Activated CD4-positive, alpha-beta T cell treated with anti-CD3 and anti-CD28 coated beads, Interleukin-2, amount 50 U/mL, for 48 hours (primary cell): Measurements from ENCODE around the gene CCNL1.

Source experiments
- DNase-seq, 2 experiments: peaks; one replicate each; pipeline ENCODE4 v3.0.0-alpha.2; 2020

The CCNL1 gene

GRCh38 chr3:157142315-157142714 lies 17.6 kb downstream of the CCNL1 start:
- no peak for DNase-seq

- DNase-seq: no peak
Measured at GRCh38 chr3:157139938-157140534, 19.9 kb downstream of the CCNL1 start.

DNA sequence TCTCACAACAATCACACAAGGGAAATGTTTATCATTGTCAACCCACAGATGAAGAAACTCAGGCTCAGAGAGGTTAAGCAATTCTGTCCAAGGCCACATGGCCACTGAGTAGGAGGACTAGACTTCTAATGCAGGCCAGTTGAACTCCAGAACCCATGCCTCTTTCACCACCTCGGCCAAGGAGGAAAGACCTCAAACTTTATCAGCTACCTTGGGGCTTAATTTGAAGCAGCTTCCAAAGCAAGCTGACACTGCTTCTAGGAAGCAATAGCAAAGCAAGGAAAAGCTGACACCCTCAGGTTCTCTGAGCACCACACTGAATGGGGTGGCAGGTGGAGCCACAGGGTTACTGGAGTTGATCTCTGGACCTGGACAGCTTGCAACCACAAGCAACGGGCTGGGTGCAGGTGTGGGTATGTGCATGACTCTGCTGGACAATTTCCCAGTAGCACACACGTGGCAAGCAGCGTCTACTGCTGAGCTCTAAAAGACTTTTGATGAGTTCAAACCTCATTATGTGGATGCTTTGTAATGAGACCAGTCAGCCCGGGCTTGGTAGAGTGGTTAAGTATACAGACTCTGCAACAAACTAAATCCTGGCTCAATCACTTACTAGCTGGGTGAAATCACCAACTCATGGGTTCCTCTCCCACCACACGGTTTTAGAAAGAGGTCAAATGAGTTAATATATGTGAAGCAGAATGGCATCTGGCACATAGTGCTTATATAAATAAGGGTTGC lies 23.1 kb downstream of the CCNL1 start:
- DNase-seq: no peak

GRCh38 chr3:157135671-157136396 lies 24.1 kb downstream of the CCNL1 start:
- DNase-seq: no peak

DNA sequence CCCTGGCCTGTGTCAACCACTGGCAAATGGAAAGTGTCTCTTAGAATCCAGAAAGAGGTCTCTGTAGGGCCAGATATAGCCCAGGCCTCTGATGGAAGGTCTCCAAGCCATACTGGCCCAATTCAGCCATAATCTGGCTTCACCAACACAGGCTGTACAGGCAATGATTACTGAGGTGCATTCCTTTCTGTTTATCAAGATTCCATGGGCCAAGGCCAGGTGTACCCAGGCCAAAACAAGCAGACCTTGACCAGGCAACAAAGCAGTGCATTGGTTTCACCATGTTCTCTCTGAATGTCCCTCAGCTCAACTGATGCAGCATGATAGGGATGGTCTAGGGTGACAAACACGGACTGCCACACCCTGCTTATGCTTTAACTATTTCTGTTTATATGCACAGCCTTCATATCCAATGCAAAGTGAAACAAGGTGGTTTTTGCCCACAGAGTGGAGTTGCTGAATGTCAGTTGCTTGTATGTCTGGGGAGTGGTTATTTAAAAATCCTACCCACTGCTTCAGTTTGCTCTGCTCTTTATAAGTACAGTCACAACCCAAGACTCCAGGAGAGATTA lies 25.2 kb downstream of the CCNL1 start:
- DNase-seq: no peak

DNA sequence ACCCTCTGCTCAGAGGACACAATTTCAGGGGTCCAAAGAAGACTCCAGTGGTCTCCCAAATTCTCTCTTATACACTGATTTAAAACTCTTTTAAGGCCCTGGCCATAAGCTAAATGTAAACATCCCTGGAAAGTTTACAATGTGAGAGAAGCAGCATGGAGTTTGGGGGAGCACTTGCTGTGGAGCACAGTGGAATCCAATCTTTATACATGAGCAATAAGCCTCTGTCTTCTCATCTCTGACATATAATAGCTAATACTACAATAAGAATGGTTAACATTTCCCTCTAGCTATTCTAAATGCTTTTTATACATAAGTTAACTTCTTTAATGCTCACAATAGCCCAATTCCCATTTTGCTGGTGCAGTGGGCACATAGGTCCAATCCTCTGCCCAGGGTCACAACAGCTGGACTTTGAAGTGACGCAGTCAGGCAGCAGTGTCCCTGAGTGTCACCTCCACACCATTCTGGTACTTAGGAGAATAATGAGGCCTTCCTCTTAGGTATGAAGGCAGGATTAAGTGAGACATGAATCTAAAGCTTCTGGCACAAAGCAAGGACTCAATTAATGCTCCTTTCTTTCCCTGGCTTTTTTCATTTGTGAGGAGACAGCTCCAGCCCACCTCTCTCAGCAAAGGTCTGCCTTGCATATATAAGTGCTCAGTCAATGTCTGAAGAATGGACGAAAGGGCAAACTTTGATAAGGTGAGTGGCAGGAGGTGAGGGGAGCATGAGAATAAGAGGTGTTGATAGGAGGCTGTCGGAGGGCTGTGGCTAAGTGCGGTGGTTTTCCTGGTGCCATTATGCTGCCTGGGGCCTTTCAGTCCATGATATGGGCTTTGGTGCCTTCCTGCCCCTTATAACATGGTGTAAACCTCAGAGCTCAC lies 26.3 kb downstream of the CCNL1 start:
- DNase-seq: no peak

DNA sequence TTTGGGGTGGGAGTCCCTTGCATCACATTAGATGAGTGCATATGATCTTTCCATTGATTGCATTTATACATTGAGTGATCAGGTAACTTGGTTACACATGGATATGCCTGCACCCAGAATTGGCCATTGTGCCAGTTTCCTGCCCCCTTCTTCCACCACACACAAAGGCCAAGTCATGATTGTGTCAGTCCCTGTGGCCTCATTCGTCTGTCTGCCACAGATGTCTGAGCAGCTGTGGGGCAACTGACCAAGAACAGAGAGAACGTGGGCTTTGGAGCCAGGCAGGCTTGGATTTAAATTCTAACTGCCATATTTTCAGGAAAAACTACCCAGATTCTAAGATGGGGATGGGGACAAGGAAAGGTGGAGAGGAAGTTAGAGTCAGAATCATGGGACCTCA lies 27.0 kb downstream of the CCNL1 start:
- no peak for DNase-seq

DNA sequence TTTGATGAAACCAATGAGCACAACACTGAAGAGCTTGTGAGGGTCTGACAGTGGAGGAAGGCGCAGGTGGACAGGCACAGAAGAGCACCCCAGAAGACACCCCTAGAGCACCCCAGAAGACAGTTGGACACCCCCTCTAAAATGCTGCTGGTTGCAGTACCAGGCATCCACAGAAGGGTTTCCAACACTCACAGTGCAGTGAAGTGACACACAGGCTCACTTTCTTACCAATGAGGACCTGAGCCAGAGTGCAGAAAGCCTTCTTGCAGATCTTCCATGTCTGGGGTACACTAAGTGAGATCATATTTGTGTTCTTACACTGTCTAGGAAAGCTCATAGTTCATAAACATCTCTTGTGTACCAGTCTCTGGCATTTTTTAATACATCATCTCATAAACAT lies 27.6 kb downstream of the CCNL1 start:
- DNase-seq: no peak

DNA sequence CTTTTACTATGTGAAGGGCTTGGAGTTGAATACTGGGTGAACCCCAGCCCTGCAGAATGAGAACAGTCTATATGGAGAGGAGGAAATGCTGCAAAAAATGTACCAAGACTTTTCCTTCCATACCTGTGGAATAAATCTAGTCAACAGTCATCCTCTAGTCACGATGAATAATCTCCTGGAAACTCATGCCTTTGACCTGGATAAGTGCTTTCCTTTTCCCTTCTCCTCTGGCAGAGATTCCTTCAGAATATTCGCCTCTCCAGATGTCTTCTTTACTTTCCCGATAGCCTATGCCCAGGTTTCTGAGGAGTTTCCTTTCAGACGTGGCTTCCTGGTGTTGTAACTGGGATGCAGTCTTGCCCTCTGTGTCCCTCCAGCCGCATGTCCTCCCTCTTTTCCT lies 28.1 kb downstream of the CCNL1 start:
- DNase-seq: no peak

- peak; percentile 70 to 76 for DNase-seq
Measured at GRCh38 chr3:157130467-157131251, 29.3 kb downstream of the CCNL1 start.

- DNase-seq: peak; percentile 31 to 49
Measured at GRCh38 chr3:157129803-157130466, 30.0 kb downstream of the CCNL1 start.

- peak; percentile 42 to 58 for DNase-seq
Measured at GRCh38 chr3:157128771-157129681, 30.9 kb downstream of the CCNL1 start.

DNA sequence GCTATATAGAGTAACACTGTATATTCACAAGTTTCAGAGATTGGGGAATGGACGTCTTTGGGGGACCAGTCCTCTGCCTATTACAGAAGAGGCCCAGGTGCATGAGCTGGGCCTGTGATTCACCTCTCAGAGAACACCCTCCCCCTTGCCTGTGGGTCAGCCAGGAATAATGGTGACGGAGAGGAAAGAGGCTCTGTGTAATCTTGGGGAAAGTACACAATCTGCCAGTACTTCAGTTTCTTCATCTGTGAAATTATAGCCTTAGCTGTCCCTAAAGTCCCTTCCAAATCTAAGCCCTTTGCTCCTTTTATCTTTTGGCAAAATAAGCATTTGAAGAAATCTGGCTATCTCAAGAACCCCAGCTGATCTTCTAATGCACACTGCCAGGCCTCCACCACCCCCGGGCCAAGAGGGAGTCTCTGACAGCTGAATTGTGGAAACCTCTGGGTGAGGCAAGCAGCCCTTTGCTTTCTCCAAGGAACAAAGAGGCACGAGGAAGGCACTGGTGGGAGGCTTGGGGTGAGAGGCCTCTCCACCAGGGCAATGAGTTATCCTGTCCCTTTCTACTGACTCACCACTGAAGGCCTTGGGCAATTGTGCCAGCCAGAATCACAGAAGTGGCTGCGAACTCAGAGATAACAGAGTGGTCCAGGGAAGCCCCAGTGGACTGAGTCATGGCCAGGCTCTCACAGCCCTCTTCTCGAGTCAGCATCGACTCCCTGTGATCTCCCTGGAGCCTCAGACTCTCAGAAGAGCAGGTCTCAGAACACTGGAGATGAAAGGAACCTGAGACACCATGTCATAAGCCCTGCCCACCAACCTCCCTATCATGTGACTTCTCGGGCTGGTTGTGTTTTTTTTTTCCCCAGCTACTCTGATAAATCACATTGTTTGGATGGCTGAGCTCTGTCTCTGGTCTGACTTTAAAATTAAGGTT lies 31.8 kb downstream of the CCNL1 start:
- peak; percentile 72 to 82 for DNase-seq

GRCh38 chr3:157127268-157127667 lies 32.7 kb downstream of the CCNL1 start:
- no peak for DNase-seq

DNA sequence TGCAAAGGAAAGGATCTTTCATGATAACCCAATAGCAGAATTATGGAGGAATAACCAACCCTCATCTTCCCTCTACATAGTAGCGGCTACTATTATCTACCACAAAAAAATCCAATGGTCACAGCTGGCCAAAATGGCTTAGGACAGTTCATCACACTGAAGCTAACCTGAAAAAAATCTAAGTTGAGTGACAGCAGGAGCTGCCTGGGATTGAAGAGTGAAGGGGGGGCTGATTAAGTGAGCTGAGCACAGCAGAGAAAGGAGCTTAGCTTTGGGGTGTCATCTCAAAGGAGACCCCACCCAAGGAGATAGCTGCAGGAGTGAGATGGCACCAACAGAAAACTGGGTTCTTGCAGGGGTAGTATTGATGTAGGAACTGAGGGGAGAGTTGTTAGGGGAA lies 33.6 kb downstream of the CCNL1 start:
- DNase-seq: no peak

DNA sequence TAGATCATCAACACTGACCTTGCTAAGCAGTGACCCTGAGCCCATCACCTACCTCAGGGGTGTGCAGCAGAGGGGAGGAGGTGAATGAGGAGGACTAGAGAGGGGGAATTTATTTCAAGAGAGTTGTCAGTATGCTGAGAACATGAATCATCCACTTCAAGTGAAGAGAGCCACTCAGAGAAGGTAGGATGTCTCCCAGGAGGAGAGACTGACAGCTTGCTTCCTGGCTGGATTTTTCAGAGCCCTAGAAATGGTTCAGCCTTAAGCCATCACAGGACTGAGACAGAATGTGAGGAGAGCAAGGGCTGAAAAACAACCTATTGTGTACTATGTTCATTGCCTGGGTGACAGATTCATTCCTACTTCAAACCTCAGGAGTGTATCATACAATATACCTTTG lies 34.8 kb downstream of the CCNL1 start:
- DNase-seq: no peak

DNA sequence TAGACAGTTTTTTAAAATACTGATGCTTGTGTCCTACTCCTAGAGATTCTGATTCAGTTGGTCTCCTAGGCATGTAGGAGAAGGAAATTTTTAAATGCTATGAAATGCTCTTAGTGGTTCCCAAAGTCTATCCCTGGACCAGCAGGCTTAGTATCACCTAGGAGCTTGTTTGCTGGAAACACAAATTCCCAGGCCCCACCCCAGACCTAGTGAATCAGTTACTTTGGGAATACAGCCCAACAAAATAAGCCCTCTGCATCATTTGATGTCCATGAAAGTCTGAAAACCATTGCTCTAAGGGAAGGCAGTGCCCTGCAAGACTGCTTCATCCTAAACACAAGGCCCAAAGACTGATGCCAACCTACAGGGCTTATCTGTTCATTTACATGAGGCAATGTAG lies 36.3 kb downstream of the CCNL1 start:
- no peak for DNase-seq

DNA sequence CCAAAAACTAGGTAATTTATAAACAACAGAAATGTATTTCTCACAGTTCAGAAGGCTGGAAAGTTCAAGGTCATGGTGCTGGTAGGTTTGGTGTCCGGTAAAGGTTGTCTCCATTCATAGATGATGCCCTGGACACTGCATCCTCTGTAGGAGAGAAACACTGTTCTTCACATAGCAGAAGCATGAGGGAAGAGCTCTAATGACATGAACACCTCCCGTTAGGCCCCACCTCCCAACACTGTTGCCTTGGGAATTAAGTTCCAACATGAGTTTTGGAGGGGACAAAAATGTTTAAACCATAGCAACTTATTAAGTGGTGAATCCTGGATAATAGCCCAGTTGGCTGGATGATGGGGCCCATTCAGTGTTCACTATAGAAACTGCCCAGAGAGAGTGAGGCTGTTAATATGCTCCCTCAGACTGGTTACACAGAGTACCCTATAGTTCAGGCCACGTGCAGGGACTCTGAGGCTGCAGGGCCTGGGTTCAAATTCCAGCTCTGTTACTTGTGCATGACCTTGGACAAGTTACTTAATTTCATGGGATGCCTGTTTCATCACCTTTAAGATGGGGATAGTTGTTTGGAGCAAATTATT lies 37.0 kb downstream of the CCNL1 start:
- DNase-seq: no peak

DNA sequence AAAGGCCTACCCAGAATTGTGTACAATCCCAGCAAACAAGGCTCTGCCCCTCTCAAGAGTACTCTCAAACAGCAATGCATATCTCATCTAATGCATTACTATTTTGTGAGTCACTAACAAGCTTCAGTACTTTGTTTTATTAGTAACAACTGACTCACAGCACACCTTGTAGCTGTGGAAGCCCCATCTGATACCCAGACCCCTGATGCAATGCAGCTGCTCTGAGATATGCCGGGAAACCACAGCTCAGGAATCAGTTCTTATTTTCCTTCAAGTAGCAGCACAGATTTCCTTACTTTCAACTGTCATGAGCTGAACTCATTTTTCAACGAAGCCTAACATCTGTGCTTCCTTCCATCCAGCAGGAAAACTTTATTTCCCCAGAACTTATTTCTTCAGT lies 37.8 kb downstream of the CCNL1 start:
- DNase-seq: no peak
